Ascending aorta (tissue), 2 donors: Measurements from ENCODE around the gene SHQ1. TPM values are rescaled to one million over a fixed set of nuclear protein-coding genes. Genes with fewer than 3 reads are reported as not detected.

Experiments
- DNase-seq, 2 donors: peaks; one replicate each; pipeline ENCODE4 v3.0.0-alpha.2; 2019; ENCODE audit warnings: low spot score in 2 of 2
- H3K27ac ChIP-seq, 2 donors: fragments of 200-600 bp; sonication (generic); one replicate each; pipeline ENCODE4 v1.5.1; 2016 to 2017; ENCODE audit warnings: mild to moderate bottlenecking in 1 of 2
- H3K27me3 ChIP-seq: fragments of 200-600 bp; sonication (generic); one replicate; pipeline ENCODE4 v1.5.1; 2017
- H3K36me3 ChIP-seq, 2 donors: fragments of 200-600 bp; sonication (generic); one replicate each; pipeline ENCODE4 v1.5.1; 2016
- H3K4me1 ChIP-seq, 2 donors: fragments of 200-600 bp; sonication (generic); one replicate each; pipeline ENCODE4 v1.5.1; 2016 to 2017; ENCODE audit warnings: mild to moderate bottlenecking in 1 of 2
- H3K4me3 ChIP-seq, 2 donors: fragments of 200-600 bp; sonication (generic); one replicate each; pipeline ENCODE4 v1.5.1; 2016 to 2017; ENCODE audit warnings: mild to moderate bottlenecking in 1 of 2
- H3K9me3 ChIP-seq, 2 donors: fragments of 200-600 bp; sonication (generic); one replicate each; pipeline ENCODE4 v1.5.1; 2016
- intact Hi-C: fragments of 100-400 bp; cut with DNase I; formaldehyde crosslinking; loops from one replicate; pipeline ENCODE4 v1.15.1; 2023
- total RNA-seq: library from RNA; depleted of rRNA; stranded (reverse); fragments of >200 nt; gene quantifications from one replicate; pipeline ENCODE4 v1.1.0, GENCODE V29; 2016
- TF ChIP-seq, protein P1 (sequence below), 3 experiments: fragments of 200-600 bp in 2 of 3; fragments of 450-650 bp in 1 of 3; sonication (generic) in 2 of 3; IDR thresholded peaks; one replicate each; pipeline ENCODE4 v1.5.1; 2016 to 2019; ENCODE audit warnings: antibody characterized with exemption in 3 of 3, mild to moderate bottlenecking in 1 of 3, moderate library complexity in 1 of 3

SHQ1 gene
- total RNA-seq, 1 donor from 2014 or later: 4.2 TPM

- Histone ChIP-seq H3K36me3 (no peaks in the 10 kb centered on the region), H3K27ac (no peak overlapping the region), H3K27me3 (no peaks in the 10 kb centered on the region), H3K4me3 (no peak overlapping the region), H3K9me3 (no peaks in the 10 kb centered on the region), H3K4me1 (no peaks in the 10 kb centered on the region)
- intact Hi-C loops: no loop called here
- TF ChIP-seq, protein P1, sequence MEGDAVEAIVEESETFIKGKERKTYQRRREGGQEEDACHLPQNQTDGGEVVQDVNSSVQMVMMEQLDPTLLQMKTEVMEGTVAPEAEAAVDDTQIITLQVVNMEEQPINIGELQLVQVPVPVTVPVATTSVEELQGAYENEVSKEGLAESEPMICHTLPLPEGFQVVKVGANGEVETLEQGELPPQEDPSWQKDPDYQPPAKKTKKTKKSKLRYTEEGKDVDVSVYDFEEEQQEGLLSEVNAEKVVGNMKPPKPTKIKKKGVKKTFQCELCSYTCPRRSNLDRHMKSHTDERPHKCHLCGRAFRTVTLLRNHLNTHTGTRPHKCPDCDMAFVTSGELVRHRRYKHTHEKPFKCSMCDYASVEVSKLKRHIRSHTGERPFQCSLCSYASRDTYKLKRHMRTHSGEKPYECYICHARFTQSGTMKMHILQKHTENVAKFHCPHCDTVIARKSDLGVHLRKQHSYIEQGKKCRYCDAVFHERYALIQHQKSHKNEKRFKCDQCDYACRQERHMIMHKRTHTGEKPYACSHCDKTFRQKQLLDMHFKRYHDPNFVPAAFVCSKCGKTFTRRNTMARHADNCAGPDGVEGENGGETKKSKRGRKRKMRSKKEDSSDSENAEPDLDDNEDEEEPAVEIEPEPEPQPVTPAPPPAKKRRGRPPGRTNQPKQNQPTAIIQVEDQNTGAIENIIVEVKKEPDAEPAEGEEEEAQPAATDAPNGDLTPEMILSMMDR (IDR thresholded peaks at IDR 0.05): no peak
- DNase-seq: no peak
Measured at GRCh38 chr3:72699631-72700030, 148.6 kb downstream of the SHQ1 start.

Other genes starting within 250 kb of the SHQ1 start
- gene GXYLT2, start 39.6 kb upstream of the SHQ1 start, total RNA-seq: 19.5 TPM
- gene PPP4R2, start 148.4 kb upstream of the SHQ1 start, total RNA-seq: 8.2 TPM
- gene EBLN2, start 213.2 kb upstream of the SHQ1 start, total RNA-seq: 0.53 TPM